Chondrocyte (in vitro differentiated cells): ENCODE results near the gene PHLDB2. TPM values are rescaled to one million over a fixed set of nuclear protein-coding genes. Genes with fewer than 3 reads are reported as not detected.

Experiments
- DNase-seq: peaks from one replicate; pipeline ENCODE4 v3.0.0; 2021; ENCODE audit warnings: mixed read lengths, low spot score
- H3K27ac Mint-ChIP-seq: one replicate; pipeline ENCODE4 v1.8.0; 2021; ENCODE audit warnings: mild to moderate bottlenecking, moderate library complexity, mixed read lengths; ENCODE audit not compliant: unreplicated experiment
- H3K27me3 Mint-ChIP-seq: 2 replicates; pipeline ENCODE4 v1.8.0; 2021; ENCODE audit warnings: low read depth, mixed read lengths
- H3K36me3 Mint-ChIP-seq: 2 replicates; pipeline ENCODE4 v1.8.0; 2021; ENCODE audit warnings: low read depth, mixed read lengths
- H3K4me1 Mint-ChIP-seq: 2 replicates; pipeline ENCODE4 v1.8.0; 2021; ENCODE audit warnings: low read depth, mild to moderate bottlenecking, mixed read lengths
- H3K4me3 Mint-ChIP-seq: one replicate; pipeline ENCODE4 v1.8.0; 2021; ENCODE audit warnings: mild to moderate bottlenecking, moderate library complexity, mixed read lengths; ENCODE audit not compliant: unreplicated experiment
- H3K9me3 Mint-ChIP-seq: 2 replicates; pipeline ENCODE4 v1.8.0; 2021; ENCODE audit warnings: low read depth, mixed read lengths
- CTCF ChIP-seq: fragments of 200-600 bp; sonication (generic); IDR thresholded peaks from 2 replicates; pipeline ENCODE4 v1.5.0; 2021; ENCODE audit warnings: antibody characterized with exemption, mild to moderate bottlenecking, moderate library complexity
- total RNA-seq: library from RNA; stranded (reverse); gene quantifications from 3 replicates; pipeline ENCODE4 v1.2.1, GENCODE V29; 2021

PHLDB2 gene
- total RNA-seq, 1 donor from 2014 or later = 138 TPM

GRCh38 chr3:111823341-111823855, 35.7 kb upstream of the PHLDB2 start:
- Mint-ChIP-seq H3K27me3 (no peaks in the 10 kb centered on the region), H3K4me1 (peaks cover 36% of the 10 kb centered on the region), H3K36me3 (no peaks in the 10 kb centered on the region), H3K9me3 (peaks cover 17% of the 10 kb centered on the region), H3K4me3 (no peak overlapping the region), H3K27ac (peak overlapping the region; percentile 78)
- no peak for DNase-seq
- TF ChIP-seq CTCF = no peak

GRCh38 chr3:111824351-111824750, 34.7 kb upstream of the PHLDB2 start:
- no peaks in the 10 kb centered on the region for H3K36me3 Mint-ChIP-seq
- peaks cover 10% of the 10 kb centered on the region for H3K9me3 Mint-ChIP-seq
- H3K27ac Mint-ChIP-seq = peak overlapping the region; percentile 78
- DNase-seq = no peak
- TF ChIP-seq CTCF = no peak
- H3K4me3 Mint-ChIP-seq = no peak overlapping the region
- H3K4me1 Mint-ChIP-seq = peaks cover 36% of the 10 kb centered on the region
- no peaks in the 10 kb centered on the region for H3K27me3 Mint-ChIP-seq

DNA sequence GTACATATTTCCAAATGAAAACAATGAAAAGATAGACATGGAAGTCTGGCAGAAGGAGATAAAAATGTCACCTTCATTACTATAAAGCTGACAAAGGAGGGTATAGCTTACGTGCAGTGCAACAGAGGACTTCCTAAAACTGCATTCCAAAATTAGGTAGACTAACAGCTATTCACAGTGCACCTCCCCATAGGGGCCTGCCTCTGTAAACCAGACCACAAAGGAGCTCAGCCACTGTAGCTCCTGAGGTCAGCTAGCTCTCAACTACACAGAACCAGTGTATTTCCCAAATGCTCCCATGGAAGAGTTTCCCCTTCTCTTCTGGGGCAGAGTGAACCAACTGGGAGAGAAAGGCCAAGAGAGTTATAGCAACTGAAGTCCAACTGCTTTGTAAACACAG, 31.2 kb upstream of the PHLDB2 start:
- TF ChIP-seq CTCF = no peak
- Mint-ChIP-seq H3K9me3 (no peaks in the 10 kb centered on the region), H3K27me3 (no peaks in the 10 kb centered on the region), H3K4me3 (no peak overlapping the region), H3K36me3 (no peaks in the 10 kb centered on the region), H3K4me1 (peaks cover 15% of the 10 kb centered on the region), H3K27ac (no peak overlapping the region)
- no peak for DNase-seq

GRCh38 chr3:111828530-111828929, 30.5 kb upstream of the PHLDB2 start:
- Mint-ChIP-seq H3K9me3 (no peaks in the 10 kb centered on the region), H3K27me3 (no peaks in the 10 kb centered on the region), H3K36me3 (no peaks in the 10 kb centered on the region), H3K4me3 (no peak overlapping the region), H3K27ac (no peak overlapping the region), H3K4me1 (peaks cover 9% of the 10 kb centered on the region)
- no peak for DNase-seq
- TF ChIP-seq CTCF = no peak

GRCh38 chr3:111829023-111829422, 30.0 kb upstream of the PHLDB2 start:
- TF ChIP-seq CTCF = no peak
- H3K4me3 Mint-ChIP-seq = no peak overlapping the region
- no peaks in the 10 kb centered on the region for H3K9me3 Mint-ChIP-seq
- peaks cover 4% of the 10 kb centered on the region for H3K4me1 Mint-ChIP-seq
- H3K36me3 Mint-ChIP-seq = no peaks in the 10 kb centered on the region
- DNase-seq = no peak
- no peaks in the 10 kb centered on the region for H3K27me3 Mint-ChIP-seq
- no peak overlapping the region for H3K27ac Mint-ChIP-seq
